ENCODE measurements around the gene SUB1. TPM values are rescaled to one million over a fixed set of nuclear protein-coding genes. Genes with fewer than 3 reads are reported as not detected.

Gene SUB1
- polyA plus RNA-seq, 1 donor (not counting 4 experiments of a cell fraction or from before 2014, with no cell fraction given), result 432 TPM

DNA sequence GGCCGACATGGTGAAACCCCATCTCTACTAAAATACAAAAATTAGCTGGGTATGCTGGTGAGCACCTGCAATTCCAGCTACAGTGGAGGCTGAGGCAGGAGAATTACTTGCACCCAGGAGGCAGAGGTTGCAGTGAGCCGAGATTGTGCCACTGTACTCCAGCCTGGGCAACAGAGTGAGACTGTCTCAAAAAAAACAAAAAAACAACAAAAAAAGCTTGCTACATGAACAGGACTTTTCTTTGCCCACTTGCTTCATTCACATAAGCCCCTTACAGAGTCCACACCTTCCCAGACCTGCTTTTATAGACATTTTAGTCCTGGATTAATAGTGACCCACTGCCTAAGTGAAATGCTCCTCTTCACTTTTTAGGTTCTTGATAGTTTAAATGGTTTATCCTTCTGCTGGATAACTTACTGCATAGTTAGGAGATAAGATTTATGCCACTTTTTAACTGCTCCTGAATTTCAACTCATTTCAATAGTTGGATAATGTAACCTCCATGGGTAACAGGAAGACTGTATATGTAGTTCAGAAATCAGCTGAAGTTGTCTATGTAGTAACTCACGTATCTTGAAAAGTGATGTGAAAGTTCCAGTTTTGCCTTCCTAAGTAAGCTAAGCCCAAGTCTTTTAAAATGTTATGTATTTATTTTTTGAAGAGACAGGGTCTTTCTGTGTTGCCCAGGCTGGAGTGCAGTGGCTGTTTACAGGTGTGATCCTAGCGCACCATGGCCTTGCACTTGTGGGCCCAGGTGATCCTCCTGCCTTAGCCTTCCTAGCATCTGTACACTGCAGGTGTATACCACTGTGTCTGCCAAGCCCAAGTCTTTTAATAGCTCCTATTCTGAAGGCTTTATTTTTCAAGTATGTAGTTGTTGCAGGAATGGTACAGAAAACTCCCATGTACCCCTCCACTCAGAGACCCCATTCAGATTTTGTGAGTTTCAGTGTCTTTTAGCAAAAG is 19.7 kb downstream of the SUB1 start:
- H3K79me2 ChIP-seq (ENCODE audit: control insufficient read depth, insufficient read depth, low read length), result peaks cover 9% of the 10 kb centered on the region
- H3K4me1 ChIP-seq (ENCODE audit: control insufficient read depth, extremely low read depth, insufficient read depth, low read length), result peaks cover 3% of the 10 kb centered on the region
- no peak overlapping the region for H3K4me2 ChIP-seq (ENCODE audit: control insufficient read depth, extremely low read depth, insufficient read depth, low read depth, low read length)
- dilution Hi-C loops (cut with MboI; ENCODE audit: extremely low pct_ligation_motif_present, low sequenced_read_pairs), result no loop called here
- no peak overlapping the region for H3K4me3 ChIP-seq (ENCODE audit: control insufficient read depth in 2 of 3, extremely low read depth in 1 of 3, insufficient read depth in 2 of 3, low read depth in 1 of 3, low read length in 3 of 3)
- no peaks in the 10 kb centered on the region for H3K9me1 ChIP-seq (ENCODE audit: control insufficient read depth, extremely low read depth, insufficient read depth, low read length)
- H3K9me3 ChIP-seq (ENCODE audit: control insufficient read depth, low read depth, low read length), result no peaks in the 10 kb centered on the region
- FAIRE-seq (no peak), DNase-seq (ENCODE audit: low read depth, low spot score) (no peak)
- peaks cover 3% of the 10 kb centered on the region for H4K20me1 ChIP-seq (ENCODE audit: control insufficient read depth, extremely low read depth, insufficient read depth, low read length)
- peaks cover 3 to 19% of the 10 kb centered on the region in 2 experiments for H3K36me3 ChIP-seq (ENCODE audit: control insufficient read depth in 2 of 2, extremely low read depth in 1 of 2, insufficient read depth in 2 of 2, low read length in 2 of 2)
- no peak overlapping the region for H2AFZ ChIP-seq (ENCODE audit: control insufficient read depth, low read length)
- no peaks in the 10 kb centered on the region for H3K27me3 ChIP-seq (ENCODE audit: control insufficient read depth, extremely low read depth, insufficient read depth, low read length)
- H3K27ac ChIP-seq (ENCODE audit: control insufficient read depth, insufficient read depth, low read length), result no peak overlapping the region
- no peak overlapping the region for H3K9ac ChIP-seq (ENCODE audit: control insufficient read depth, extremely low read depth, insufficient read depth, low read length)
- TF ChIP-seq, protein P1, sequence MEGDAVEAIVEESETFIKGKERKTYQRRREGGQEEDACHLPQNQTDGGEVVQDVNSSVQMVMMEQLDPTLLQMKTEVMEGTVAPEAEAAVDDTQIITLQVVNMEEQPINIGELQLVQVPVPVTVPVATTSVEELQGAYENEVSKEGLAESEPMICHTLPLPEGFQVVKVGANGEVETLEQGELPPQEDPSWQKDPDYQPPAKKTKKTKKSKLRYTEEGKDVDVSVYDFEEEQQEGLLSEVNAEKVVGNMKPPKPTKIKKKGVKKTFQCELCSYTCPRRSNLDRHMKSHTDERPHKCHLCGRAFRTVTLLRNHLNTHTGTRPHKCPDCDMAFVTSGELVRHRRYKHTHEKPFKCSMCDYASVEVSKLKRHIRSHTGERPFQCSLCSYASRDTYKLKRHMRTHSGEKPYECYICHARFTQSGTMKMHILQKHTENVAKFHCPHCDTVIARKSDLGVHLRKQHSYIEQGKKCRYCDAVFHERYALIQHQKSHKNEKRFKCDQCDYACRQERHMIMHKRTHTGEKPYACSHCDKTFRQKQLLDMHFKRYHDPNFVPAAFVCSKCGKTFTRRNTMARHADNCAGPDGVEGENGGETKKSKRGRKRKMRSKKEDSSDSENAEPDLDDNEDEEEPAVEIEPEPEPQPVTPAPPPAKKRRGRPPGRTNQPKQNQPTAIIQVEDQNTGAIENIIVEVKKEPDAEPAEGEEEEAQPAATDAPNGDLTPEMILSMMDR (optimal IDR thresholded peaks at IDR 0.05 in 1 of 3, IDR thresholded peaks at IDR 0.05 in 1 of 3, conservative IDR thresholded peaks at IDR 0.05 in 1 of 3; ENCODE audit: extremely low read depth in 1 of 3, insufficient read depth in 2 of 3, low read length in 3 of 3), result no peak
- no peak for TF ChIP-seq EZH2 (IDR thresholded peaks at IDR 0.05; ENCODE audit: low read length)

GRCh38 chr5:32605766-32606152 is 20.4 kb downstream of the SUB1 start:
- FAIRE-seq (no peak), DNase-seq (ENCODE audit: low read depth, low spot score) (no peak)
- no peaks in the 10 kb centered on the region for H3K27me3 ChIP-seq (ENCODE audit: control insufficient read depth, extremely low read depth, insufficient read depth, low read length)
- H3K27ac ChIP-seq (ENCODE audit: control insufficient read depth, insufficient read depth, low read length), result no peak overlapping the region
- H4K20me1 ChIP-seq (ENCODE audit: control insufficient read depth, extremely low read depth, insufficient read depth, low read length), result no peaks in the 10 kb centered on the region
- H3K36me3 ChIP-seq (ENCODE audit: control insufficient read depth in 2 of 2, extremely low read depth in 1 of 2, insufficient read depth in 2 of 2, low read length in 2 of 2), result peaks cover 3 to 15% of the 10 kb centered on the region in 2 experiments
- TF ChIP-seq, protein P1 (optimal IDR thresholded peaks at IDR 0.05 in 1 of 3, IDR thresholded peaks at IDR 0.05 in 1 of 3, conservative IDR thresholded peaks at IDR 0.05 in 1 of 3; ENCODE audit: extremely low read depth in 1 of 3, insufficient read depth in 2 of 3, low read length in 3 of 3), result no peak
- TF ChIP-seq EZH2 (IDR thresholded peaks at IDR 0.05; ENCODE audit: low read length), result no peak
- no peak overlapping the region for H3K9ac ChIP-seq (ENCODE audit: control insufficient read depth, extremely low read depth, insufficient read depth, low read length)
- dilution Hi-C loops (cut with MboI; ENCODE audit: extremely low pct_ligation_motif_present, low sequenced_read_pairs), result no loop called here
- H3K4me1 ChIP-seq (ENCODE audit: control insufficient read depth, extremely low read depth, insufficient read depth, low read length), result no peaks in the 10 kb centered on the region
- H2AFZ ChIP-seq (ENCODE audit: control insufficient read depth, low read length), result no peak overlapping the region
- H3K9me3 ChIP-seq (ENCODE audit: control insufficient read depth, low read depth, low read length), result no peaks in the 10 kb centered on the region
- no peaks in the 10 kb centered on the region for H3K9me1 ChIP-seq (ENCODE audit: control insufficient read depth, extremely low read depth, insufficient read depth, low read length)
- H3K4me2 ChIP-seq (ENCODE audit: control insufficient read depth, extremely low read depth, insufficient read depth, low read depth, low read length), result no peak overlapping the region
- H3K79me2 ChIP-seq (ENCODE audit: control insufficient read depth, insufficient read depth, low read length), result peaks cover 9% of the 10 kb centered on the region
- H3K4me3 ChIP-seq (ENCODE audit: control insufficient read depth in 2 of 3, extremely low read depth in 1 of 3, insufficient read depth in 2 of 3, low read depth in 1 of 3, low read length in 3 of 3), result no peak overlapping the region

Data from keratinocyte (primary cell).